SH-SY5Y (cell line): ENCODE measurements around the gene KIF26B.

ENCODE experiments used
- GATA2 ChIP-seq: IDR thresholded peaks from 2 replicates; pipeline ENCODE4 v1.6.1; 2011; ENCODE audit warnings: mild to moderate bottlenecking, low read depth, low read length
- GATA3 ChIP-seq: IDR thresholded peaks from 2 replicates; pipeline ENCODE4 v1.6.1; 2011; ENCODE audit warnings: low read depth, mild to moderate bottlenecking, low read length, moderate library complexity

- TF ChIP-seq GATA2 (no peak), GATA3 (no peak)
Measured at GRCh38 chr1:245232931-245233330, 78.1 kb downstream of the KIF26B start.
